ENCODE data around the gene HIVEP3. TPM values are rescaled to one million over a fixed set of nuclear protein-coding genes. Genes with fewer than 3 reads are reported as not detected.

HIVEP3 gene
- total RNA-seq, 4 donors from 2014 or later = 5.3 to 17.3 (median 9.1) TPM

GRCh38 chr1:41805771-41806471, 112.8 kb downstream of the HIVEP3 start:
- no peak overlapping the region for H3K4me3 ChIP-seq (ENCODE audit: low read depth, poor library complexity, severe bottlenecking)
- 89 to 91% methylated on average over 8 of the region's 8 CpGs for WGBS, 2 donors
- intact Hi-C loops (cut with DNase I; ENCODE audit: low total_unique reads) = no loop called here
- no peak for TF ChIP-seq CTCF (IDR thresholded peaks at IDR 0.05)
- no peak for TF ChIP-seq POLR2A (IDR thresholded peaks at IDR 0.05)
- DNase-seq (ENCODE audit: low spot score in 2 of 2) = no peak

- no peak for TF ChIP-seq POLR2A (IDR thresholded peaks at IDR 0.05)
- TF ChIP-seq CTCF (IDR thresholded peaks at IDR 0.05) = no peak
- intact Hi-C loops (cut with DNase I; ENCODE audit: low total_unique reads) = no loop called here
- no peak overlapping the region for H3K4me3 ChIP-seq (ENCODE audit: low read depth, poor library complexity, severe bottlenecking)
- 50 to 54% methylated on average over 5 of the region's 5 CpGs for WGBS, 2 donors
- no peak for DNase-seq (ENCODE audit: low spot score in 2 of 2)
Measured at GRCh38 chr1:41804176-41804575, 114.5 kb downstream of the HIVEP3 start.

GRCh38 chr1:41803656-41804055, 115.1 kb downstream of the HIVEP3 start:
- intact Hi-C loops (cut with DNase I; ENCODE audit: low total_unique reads) = no loop called here
- no peak overlapping the region for H3K4me3 ChIP-seq (ENCODE audit: low read depth, poor library complexity, severe bottlenecking)
- no peak for DNase-seq (ENCODE audit: low spot score in 2 of 2)
- 50 to 55% methylated on average over 4 of the region's 4 CpGs for WGBS, 2 donors
- no peak for TF ChIP-seq CTCF (IDR thresholded peaks at IDR 0.05)

- WGBS, 2 donors = 33 to 40% methylated on average over 4 of the region's 4 CpGs
- intact Hi-C loops (cut with DNase I; ENCODE audit: low total_unique reads) = no loop called here
- peak; percentile 73 to 94 for DNase-seq (ENCODE audit: low spot score in 2 of 2)
- no peak overlapping the region for H3K4me3 ChIP-seq (ENCODE audit: low read depth, poor library complexity, severe bottlenecking)
- TF ChIP-seq POLR2A (IDR thresholded peaks at IDR 0.05) (no peak), CTCF (IDR thresholded peaks at IDR 0.05) (no peak)
Measured at GRCh38 chr1:41802532-41803501, 115.9 kb downstream of the HIVEP3 start.

- no peak for TF ChIP-seq POLR2A (IDR thresholded peaks at IDR 0.05)
- TF ChIP-seq CTCF (IDR thresholded peaks at IDR 0.05) = no peak
- 38 to 55% methylated on average over 2 of the region's 2 CpGs for WGBS, 2 donors
- H3K4me3 ChIP-seq (ENCODE audit: low read depth, poor library complexity, severe bottlenecking) = no peak overlapping the region
- no peak for DNase-seq (ENCODE audit: low spot score in 2 of 2)
- intact Hi-C loops (cut with DNase I; ENCODE audit: low total_unique reads) = no loop called here
Measured at GRCh38 chr1:41800311-41800829, 118.4 kb downstream of the HIVEP3 start.

All from lower leg skin (tissue), 4 donors.